Umbilical cord (tissue), 2 donors: Measurements from ENCODE around the gene ZNF786. TPM values are rescaled to one million over a fixed set of nuclear protein-coding genes. Genes with fewer than 3 reads are reported as not detected.
"Not testable (repeated sequence)": the region's sequence is repeated elsewhere in the genome, so short reads cannot be mapped to it uniquely, and the experiment has no call there.

Experiments used
- DNase-seq: peaks from one replicate; pipeline ENCODE4 v3.0.0-alpha.2; 2015; ENCODE audit warnings: low spot score
- total RNA-seq: library from RNA; depleted of rRNA; stranded (reverse); fragments of >200 nt; gene quantifications from one replicate; pipeline ENCODE4 v1.2.3, GENCODE V29; 2014; ENCODE audit warnings: low replicate concordance; ENCODE audit not compliant: insufficient read depth

Gene ZNF786
- total RNA-seq, 1 donor from 2014 or later: 5.5 TPM

- DNase-seq: no peak
These were observed 59.1 kb downstream of the ZNF786 start for GRCh38 chr7:149031353-149031910.

- DNase-seq: not testable (repeated sequence)
These were observed 60.1 kb downstream of the ZNF786 start for GRCh38 chr7:149030439-149030838.

GRCh38 chr7:149028346-149029109, 62.0 kb downstream of the ZNF786 start, which contains the start of gene PDIA4:
TSS of gene PDIA4 (minus strand) at chr7:149028505. CDS start at chr7:149028408, 97 bp downstream.
- DNase-seq: peak; percentile 100

GRCh38 chr7:149027611-149028345, 62.7 kb downstream of the ZNF786 start:
- peak; percentile 38 for DNase-seq

GRCh38 chr7:149027055-149027454, 63.5 kb downstream of the ZNF786 start:
- no peak for DNase-seq

- no peak for DNase-seq
These were observed 66.9 kb downstream of the ZNF786 start for GRCh38 chr7:149023662-149024061.

- no peak for DNase-seq
These were observed 67.7 kb downstream of the ZNF786 start for GRCh38 chr7:149022756-149023360.

- no peak for DNase-seq
These were observed 68.8 kb downstream of the ZNF786 start for GRCh38 chr7:149021725-149022062.

- DNase-seq: no peak
These were observed 70.0 kb downstream of the ZNF786 start for GRCh38 chr7:149020483-149020882.

Other genes starting within 250 kb of the ZNF786 start
- 14.9 TPM for gene EZH2, start 206.4 kb downstream of the ZNF786 start, total RNA-seq
- gene PDIA4, start 62.2 kb downstream of the ZNF786 start, total RNA-seq: 130 TPM
- gene ZNF425, start 35.6 kb upstream of the ZNF786 start, total RNA-seq: 5.1 TPM
- gene ZNF398, start 56.7 kb upstream of the ZNF786 start, total RNA-seq: 13.5 TPM
- gene ZNF282, start 104.8 kb upstream of the ZNF786 start, total RNA-seq: 17.3 TPM
- gene ZNF212, start 148.9 kb upstream of the ZNF786 start, total RNA-seq: 1.7 TPM
- 15.9 TPM for gene ZNF783, start 171.5 kb upstream of the ZNF786 start, total RNA-seq